ENCODE data around the gene TOB1.

DNA sequence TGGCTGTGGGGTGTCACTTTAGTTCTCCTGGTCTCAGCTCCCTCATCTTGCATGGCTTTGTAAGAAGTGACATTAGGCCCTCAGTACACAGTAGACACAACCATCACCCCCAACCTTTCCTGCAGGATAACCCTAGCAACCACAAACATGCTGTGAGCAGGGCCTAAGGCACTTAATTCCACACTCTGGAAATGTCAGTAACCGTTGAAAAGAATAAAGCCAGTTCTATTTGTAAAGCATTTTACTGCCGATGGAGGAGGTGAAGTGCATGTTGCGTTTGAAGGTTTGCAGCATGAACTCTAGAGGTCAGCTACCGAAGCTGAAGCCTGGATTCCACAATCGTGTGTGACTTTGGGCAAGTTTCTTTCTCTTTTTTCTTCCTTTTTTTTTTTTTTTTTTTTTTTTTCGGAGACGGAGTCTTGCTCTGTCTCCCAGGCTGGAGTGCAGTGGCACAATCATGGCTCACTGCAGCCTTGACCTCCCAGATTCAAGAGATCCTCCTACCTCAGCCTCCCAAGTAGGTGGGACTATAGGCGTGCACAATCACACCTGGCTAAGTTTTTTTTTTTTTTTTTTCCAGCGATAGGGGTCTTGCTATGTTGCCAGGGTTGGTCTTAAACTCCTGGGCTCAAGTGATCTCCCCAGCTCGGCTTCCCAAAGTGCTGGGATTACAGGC, 26.1 kb upstream of the TOB1 start:
- TF ChIP-seq POLR2A (IDR thresholded peaks at IDR 0.05; ENCODE audit: low read length) (no peak), GATA1 (IDR thresholded peaks at IDR 0.05; ENCODE audit: low read depth, low read length) (no peak)
